IPS-18a (cell line): ENCODE data around the gene RNF152.

Experiments used
- H3K27ac ChIP-seq: one replicate; pipeline ENCODE4 v1.5.1; 2013; ENCODE audit warnings: low read length
- H3K27me3 ChIP-seq: one replicate; pipeline ENCODE4 v1.6.1; 2013; ENCODE audit warnings: mild to moderate bottlenecking, low read length; ENCODE audit not compliant: control insufficient read depth, insufficient read depth
- H3K36me3 ChIP-seq: one replicate; pipeline ENCODE4 v1.6.1; 2013; ENCODE audit warnings: low read depth, low read length; ENCODE audit not compliant: control insufficient read depth
- H3K4me1 ChIP-seq: one replicate; pipeline ENCODE4 v1.6.1; 2013; ENCODE audit warnings: low read depth, low read length; ENCODE audit not compliant: control insufficient read depth
- H3K4me3 ChIP-seq: one replicate; pipeline ENCODE4 v1.5.1; 2013; ENCODE audit warnings: low read length
- H3K9ac ChIP-seq: one replicate; pipeline ENCODE4 v1.6.1; 2013; ENCODE audit warnings: mild to moderate bottlenecking, low read length, moderate library complexity
- H3K9me3 ChIP-seq: one replicate; pipeline ENCODE4 v1.6.1; 2013; ENCODE audit warnings: low read depth, low read length; ENCODE audit not compliant: control insufficient read depth

RNF152 gene

GRCh38 chr18:61850756-61851155, 42.1 kb downstream of the RNF152 start:
- no peak overlapping the region for H3K4me3 ChIP-seq
- no peak overlapping the region for H3K27ac ChIP-seq
- no peaks in the 10 kb centered on the region for H3K27me3 ChIP-seq
- no peak overlapping the region for H3K9ac ChIP-seq
- H3K36me3 ChIP-seq, result no peaks in the 10 kb centered on the region
- no peaks in the 10 kb centered on the region for H3K9me3 ChIP-seq
- H3K4me1 ChIP-seq, result peaks cover 5% of the 10 kb centered on the region

GRCh38 chr18:61847164-61847791, 45.5 kb downstream of the RNF152 start:
- no peak overlapping the region for H3K4me3 ChIP-seq
- H3K27me3 ChIP-seq, result no peaks in the 10 kb centered on the region
- no peak overlapping the region for H3K9ac ChIP-seq
- H3K27ac ChIP-seq, result no peak overlapping the region
- no peaks in the 10 kb centered on the region for H3K9me3 ChIP-seq
- no peaks in the 10 kb centered on the region for H3K36me3 ChIP-seq
- peaks cover 2% of the 10 kb centered on the region for H3K4me1 ChIP-seq

- no peaks in the 10 kb centered on the region for H3K27me3 ChIP-seq
- no peak overlapping the region for H3K9ac ChIP-seq
- no peak overlapping the region for H3K27ac ChIP-seq
- no peaks in the 10 kb centered on the region for H3K4me1 ChIP-seq
- no peaks in the 10 kb centered on the region for H3K9me3 ChIP-seq
- no peak overlapping the region for H3K4me3 ChIP-seq
- no peaks in the 10 kb centered on the region for H3K36me3 ChIP-seq
Observed at GRCh38 chr18:61845197-61845596, 47.6 kb downstream of the RNF152 start.

GRCh38 chr18:61844726-61845125, 48.1 kb downstream of the RNF152 start:
- H3K36me3 ChIP-seq, result no peaks in the 10 kb centered on the region
- H3K4me3 ChIP-seq, result no peak overlapping the region
- H3K27me3 ChIP-seq, result no peaks in the 10 kb centered on the region
- H3K9me3 ChIP-seq, result no peaks in the 10 kb centered on the region
- no peak overlapping the region for H3K9ac ChIP-seq
- no peaks in the 10 kb centered on the region for H3K4me1 ChIP-seq
- no peak overlapping the region for H3K27ac ChIP-seq

GRCh38 chr18:61842146-61842545, 50.7 kb downstream of the RNF152 start:
- Histone ChIP-seq H3K4me1 (no peaks in the 10 kb centered on the region), H3K9ac (no peak overlapping the region), H3K36me3 (no peaks in the 10 kb centered on the region), H3K27ac (no peak overlapping the region), H3K9me3 (no peaks in the 10 kb centered on the region), H3K27me3 (no peaks in the 10 kb centered on the region), H3K4me3 (no peak overlapping the region)

GRCh38 chr18:61841706-61842105, 51.1 kb downstream of the RNF152 start:
- no peaks in the 10 kb centered on the region for H3K4me1 ChIP-seq
- no peaks in the 10 kb centered on the region for H3K27me3 ChIP-seq
- H3K36me3 ChIP-seq, result no peaks in the 10 kb centered on the region
- no peak overlapping the region for H3K4me3 ChIP-seq
- no peak overlapping the region for H3K9ac ChIP-seq
- H3K27ac ChIP-seq, result no peak overlapping the region
- H3K9me3 ChIP-seq, result no peaks in the 10 kb centered on the region

- H3K27me3 ChIP-seq, result no peaks in the 10 kb centered on the region
- no peak overlapping the region for H3K4me3 ChIP-seq
- no peaks in the 10 kb centered on the region for H3K36me3 ChIP-seq
- no peak overlapping the region for H3K27ac ChIP-seq
- no peak overlapping the region for H3K9ac ChIP-seq
- no peaks in the 10 kb centered on the region for H3K9me3 ChIP-seq
- H3K4me1 ChIP-seq, result no peaks in the 10 kb centered on the region
Observed at GRCh38 chr18:61840324-61840723, 52.5 kb downstream of the RNF152 start.

- Histone ChIP-seq H3K36me3 (no peaks in the 10 kb centered on the region), H3K27me3 (no peaks in the 10 kb centered on the region), H3K27ac (no peak overlapping the region), H3K9me3 (no peaks in the 10 kb centered on the region), H3K4me3 (no peak overlapping the region), H3K9ac (no peak overlapping the region), H3K4me1 (no peaks in the 10 kb centered on the region)
Observed at GRCh38 chr18:61838521-61838920, 54.3 kb downstream of the RNF152 start.

GRCh38 chr18:61833978-61834377, 58.8 kb downstream of the RNF152 start:
- Histone ChIP-seq H3K27me3 (no peaks in the 10 kb centered on the region), H3K9ac (no peak overlapping the region), H3K36me3 (no peaks in the 10 kb centered on the region), H3K9me3 (no peaks in the 10 kb centered on the region), H3K4me3 (no peak overlapping the region), H3K27ac (no peak overlapping the region), H3K4me1 (no peaks in the 10 kb centered on the region)

GRCh38 chr18:61833387-61833786, 59.4 kb downstream of the RNF152 start:
- H3K27me3 ChIP-seq, result no peaks in the 10 kb centered on the region
- H3K4me1 ChIP-seq, result no peaks in the 10 kb centered on the region
- H3K9me3 ChIP-seq, result no peaks in the 10 kb centered on the region
- no peak overlapping the region for H3K27ac ChIP-seq
- no peaks in the 10 kb centered on the region for H3K36me3 ChIP-seq
- H3K4me3 ChIP-seq, result no peak overlapping the region
- no peak overlapping the region for H3K9ac ChIP-seq

- Histone ChIP-seq H3K4me1 (no peaks in the 10 kb centered on the region), H3K9ac (no peak overlapping the region), H3K9me3 (no peaks in the 10 kb centered on the region), H3K27ac (no peak overlapping the region), H3K27me3 (no peaks in the 10 kb centered on the region), H3K36me3 (no peaks in the 10 kb centered on the region), H3K4me3 (no peak overlapping the region)
Observed at GRCh38 chr18:61832858-61833257, 59.9 kb downstream of the RNF152 start.

- Histone ChIP-seq H3K9me3 (no peaks in the 10 kb centered on the region), H3K4me3 (no peak overlapping the region), H3K36me3 (no peaks in the 10 kb centered on the region), H3K27ac (no peak overlapping the region), H3K4me1 (peaks cover 5% of the 10 kb centered on the region), H3K27me3 (no peaks in the 10 kb centered on the region), H3K9ac (no peak overlapping the region)
Observed at GRCh38 chr18:61831071-61831470, 61.7 kb downstream of the RNF152 start.
